Measurements from ENCODE around the gene HMCN1.

DNA sequence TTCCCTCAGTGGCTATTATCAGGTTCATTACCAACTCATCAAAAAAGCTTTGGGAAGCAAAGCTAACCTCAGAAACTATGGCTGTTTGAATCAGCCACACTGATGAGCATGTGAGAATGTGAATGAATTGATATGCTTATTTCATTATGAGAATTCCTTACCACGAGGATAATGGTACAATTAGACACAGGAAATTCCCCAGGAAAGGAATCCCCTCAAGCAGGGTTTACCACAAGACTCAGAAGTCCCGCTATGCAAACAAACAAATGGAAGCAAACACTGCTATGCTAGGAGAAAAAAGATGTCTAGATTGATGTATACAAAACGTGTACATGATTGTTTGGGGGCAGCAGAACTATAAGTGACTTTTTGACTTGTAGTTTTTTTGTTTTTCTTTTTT is 205.0 kb downstream of the HMCN1 start:
- TF ChIP-seq, protein P1, sequence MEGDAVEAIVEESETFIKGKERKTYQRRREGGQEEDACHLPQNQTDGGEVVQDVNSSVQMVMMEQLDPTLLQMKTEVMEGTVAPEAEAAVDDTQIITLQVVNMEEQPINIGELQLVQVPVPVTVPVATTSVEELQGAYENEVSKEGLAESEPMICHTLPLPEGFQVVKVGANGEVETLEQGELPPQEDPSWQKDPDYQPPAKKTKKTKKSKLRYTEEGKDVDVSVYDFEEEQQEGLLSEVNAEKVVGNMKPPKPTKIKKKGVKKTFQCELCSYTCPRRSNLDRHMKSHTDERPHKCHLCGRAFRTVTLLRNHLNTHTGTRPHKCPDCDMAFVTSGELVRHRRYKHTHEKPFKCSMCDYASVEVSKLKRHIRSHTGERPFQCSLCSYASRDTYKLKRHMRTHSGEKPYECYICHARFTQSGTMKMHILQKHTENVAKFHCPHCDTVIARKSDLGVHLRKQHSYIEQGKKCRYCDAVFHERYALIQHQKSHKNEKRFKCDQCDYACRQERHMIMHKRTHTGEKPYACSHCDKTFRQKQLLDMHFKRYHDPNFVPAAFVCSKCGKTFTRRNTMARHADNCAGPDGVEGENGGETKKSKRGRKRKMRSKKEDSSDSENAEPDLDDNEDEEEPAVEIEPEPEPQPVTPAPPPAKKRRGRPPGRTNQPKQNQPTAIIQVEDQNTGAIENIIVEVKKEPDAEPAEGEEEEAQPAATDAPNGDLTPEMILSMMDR (IDR thresholded peaks at IDR 0.05; ENCODE audit: low read depth, low read length, poor library complexity, severe bottlenecking): no peak
- TF ChIP-seq EZH2phosphoT487 (IDR thresholded peaks at IDR 0.05; ENCODE audit: borderline replicate concordance, low read length): no peak

Data from DOHH2 (cell line).